Chondrocyte (in vitro differentiated cells): ENCODE results near the gene CCDC177. TPM values are rescaled to one million over a fixed set of nuclear protein-coding genes. Genes with fewer than 3 reads are reported as not detected.

Experiments
- DNase-seq: peaks from one replicate; pipeline ENCODE4 v3.0.0; 2021; ENCODE audit warnings: mixed read lengths, low spot score
- H3K27ac Mint-ChIP-seq: one replicate; pipeline ENCODE4 v1.8.0; 2021; ENCODE audit warnings: mild to moderate bottlenecking, moderate library complexity, mixed read lengths; ENCODE audit not compliant: unreplicated experiment
- H3K27me3 Mint-ChIP-seq: 2 replicates; pipeline ENCODE4 v1.8.0; 2021; ENCODE audit warnings: low read depth, mixed read lengths
- H3K36me3 Mint-ChIP-seq: 2 replicates; pipeline ENCODE4 v1.8.0; 2021; ENCODE audit warnings: low read depth, mixed read lengths
- H3K4me1 Mint-ChIP-seq: 2 replicates; pipeline ENCODE4 v1.8.0; 2021; ENCODE audit warnings: low read depth, mild to moderate bottlenecking, mixed read lengths
- H3K4me3 Mint-ChIP-seq: one replicate; pipeline ENCODE4 v1.8.0; 2021; ENCODE audit warnings: mild to moderate bottlenecking, moderate library complexity, mixed read lengths; ENCODE audit not compliant: unreplicated experiment
- H3K9me3 Mint-ChIP-seq: 2 replicates; pipeline ENCODE4 v1.8.0; 2021; ENCODE audit warnings: low read depth, mixed read lengths
- total RNA-seq: library from RNA; stranded (reverse); gene quantifications from 3 replicates; pipeline ENCODE4 v1.2.1, GENCODE V29; 2021
- TF ChIP-seq, protein P1 (sequence below): fragments of 200-600 bp; sonication (generic); IDR thresholded peaks from 2 replicates; pipeline ENCODE4 v1.5.0; 2021; ENCODE audit warnings: antibody characterized with exemption, mild to moderate bottlenecking, moderate library complexity

CCDC177 gene
- total RNA-seq, 1 donor from 2014 or later = not detected

- no peak overlapping the region for H3K27ac Mint-ChIP-seq
- no peaks in the 10 kb centered on the region for H3K4me1 Mint-ChIP-seq
- DNase-seq = no peak
- no peak overlapping the region for H3K4me3 Mint-ChIP-seq
- no peaks in the 10 kb centered on the region for H3K9me3 Mint-ChIP-seq
- peaks cover 71% of the 10 kb centered on the region for H3K27me3 Mint-ChIP-seq
- TF ChIP-seq, protein P1, sequence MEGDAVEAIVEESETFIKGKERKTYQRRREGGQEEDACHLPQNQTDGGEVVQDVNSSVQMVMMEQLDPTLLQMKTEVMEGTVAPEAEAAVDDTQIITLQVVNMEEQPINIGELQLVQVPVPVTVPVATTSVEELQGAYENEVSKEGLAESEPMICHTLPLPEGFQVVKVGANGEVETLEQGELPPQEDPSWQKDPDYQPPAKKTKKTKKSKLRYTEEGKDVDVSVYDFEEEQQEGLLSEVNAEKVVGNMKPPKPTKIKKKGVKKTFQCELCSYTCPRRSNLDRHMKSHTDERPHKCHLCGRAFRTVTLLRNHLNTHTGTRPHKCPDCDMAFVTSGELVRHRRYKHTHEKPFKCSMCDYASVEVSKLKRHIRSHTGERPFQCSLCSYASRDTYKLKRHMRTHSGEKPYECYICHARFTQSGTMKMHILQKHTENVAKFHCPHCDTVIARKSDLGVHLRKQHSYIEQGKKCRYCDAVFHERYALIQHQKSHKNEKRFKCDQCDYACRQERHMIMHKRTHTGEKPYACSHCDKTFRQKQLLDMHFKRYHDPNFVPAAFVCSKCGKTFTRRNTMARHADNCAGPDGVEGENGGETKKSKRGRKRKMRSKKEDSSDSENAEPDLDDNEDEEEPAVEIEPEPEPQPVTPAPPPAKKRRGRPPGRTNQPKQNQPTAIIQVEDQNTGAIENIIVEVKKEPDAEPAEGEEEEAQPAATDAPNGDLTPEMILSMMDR = no peak
- H3K36me3 Mint-ChIP-seq = no peaks in the 10 kb centered on the region
Measured at GRCh38 chr14:69567563-69567962, 7.1 kb downstream of the CCDC177 start.

- H3K27me3 Mint-ChIP-seq = peaks cover 58% of the 10 kb centered on the region
Measured at GRCh38 chr14:69561893-69562292, 12.8 kb downstream of the CCDC177 start.

GRCh38 chr14:69560826-69561225, 13.8 kb downstream of the CCDC177 start:
- Mint-ChIP-seq H3K9me3 (no peaks in the 10 kb centered on the region), H3K4me1 (peaks cover 6% of the 10 kb centered on the region), H3K27ac (no peak overlapping the region), H3K36me3 (no peaks in the 10 kb centered on the region), H3K27me3 (peaks cover 47% of the 10 kb centered on the region), H3K4me3 (no peak overlapping the region)
- TF ChIP-seq, protein P1 = no peak
- DNase-seq = no peak

More at GRCh38 chr14:69561893-69562292, 12.8 kb downstream of the CCDC177 start:
- H3K4me1 Mint-ChIP-seq = peaks cover 6% of the 10 kb centered on the region
- TF ChIP-seq, protein P1 = no peak
- H3K36me3 Mint-ChIP-seq = no peaks in the 10 kb centered on the region
- no peak overlapping the region for H3K27ac Mint-ChIP-seq
- no peaks in the 10 kb centered on the region for H3K9me3 Mint-ChIP-seq
- no peak overlapping the region for H3K4me3 Mint-ChIP-seq
- DNase-seq = no peak

- H3K36me3 Mint-ChIP-seq = no peaks in the 10 kb centered on the region
- no peak overlapping the region for H3K4me3 Mint-ChIP-seq
- TF ChIP-seq, protein P1 = no peak
- DNase-seq = no peak
- no peaks in the 10 kb centered on the region for H3K9me3 Mint-ChIP-seq
- H3K27ac Mint-ChIP-seq = no peak overlapping the region
- H3K4me1 Mint-ChIP-seq = peaks cover 6% of the 10 kb centered on the region
- peaks cover 39% of the 10 kb centered on the region for H3K27me3 Mint-ChIP-seq
Measured at GRCh38 chr14:69559581-69560011, 15.1 kb downstream of the CCDC177 start.

DNA sequence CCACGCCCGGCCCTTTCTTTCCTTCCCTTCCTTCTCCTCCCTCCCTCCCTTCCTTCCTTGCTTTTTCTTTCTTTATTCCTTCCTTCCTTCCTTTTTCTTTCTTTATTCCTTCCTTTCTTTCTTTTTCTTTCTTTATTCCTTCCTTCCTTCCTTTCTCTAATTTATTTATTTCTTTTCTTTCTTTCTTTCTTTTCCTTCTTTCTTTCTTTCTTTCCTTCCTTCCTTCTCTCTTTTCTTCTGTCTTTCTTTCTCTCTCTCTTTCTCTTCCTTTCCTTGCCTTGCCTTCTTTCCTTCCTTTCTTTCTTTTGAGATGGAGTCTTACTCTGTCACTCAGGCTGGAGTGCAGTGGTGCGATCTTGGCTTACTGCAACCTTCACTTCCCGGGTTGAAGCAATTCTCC, 15.9 kb downstream of the CCDC177 start:
- H3K27ac Mint-ChIP-seq = no peak overlapping the region

More for the DNA sequence above, 15.9 kb downstream of the CCDC177 start:
- peaks cover 34% of the 10 kb centered on the region for H3K27me3 Mint-ChIP-seq
- TF ChIP-seq, protein P1 = no peak
- H3K4me1 Mint-ChIP-seq = peaks cover 6% of the 10 kb centered on the region
- no peak for DNase-seq
- H3K36me3 Mint-ChIP-seq = no peaks in the 10 kb centered on the region
- no peaks in the 10 kb centered on the region for H3K9me3 Mint-ChIP-seq
- no peak overlapping the region for H3K4me3 Mint-ChIP-seq
